Activated naive CD4-positive, alpha-beta T cell treated with Interleukin-2 at 50 U/mL for 16 hours (primary cell): Measurements from ENCODE around the gene CCZ1B.
"Not testable (repeated sequence)": the region's sequence is repeated elsewhere in the genome, so short reads cannot be mapped to it uniquely, and the experiment has no call there.

Experiments
- DNase-seq: peaks from one replicate; pipeline ENCODE4 v3.0.0-alpha.2; 2020

CCZ1B gene

GRCh38 chr7:6830026-6830425, 4.0 kb upstream of the CCZ1B start:
- not testable (repeated sequence) for DNase-seq

DNA sequence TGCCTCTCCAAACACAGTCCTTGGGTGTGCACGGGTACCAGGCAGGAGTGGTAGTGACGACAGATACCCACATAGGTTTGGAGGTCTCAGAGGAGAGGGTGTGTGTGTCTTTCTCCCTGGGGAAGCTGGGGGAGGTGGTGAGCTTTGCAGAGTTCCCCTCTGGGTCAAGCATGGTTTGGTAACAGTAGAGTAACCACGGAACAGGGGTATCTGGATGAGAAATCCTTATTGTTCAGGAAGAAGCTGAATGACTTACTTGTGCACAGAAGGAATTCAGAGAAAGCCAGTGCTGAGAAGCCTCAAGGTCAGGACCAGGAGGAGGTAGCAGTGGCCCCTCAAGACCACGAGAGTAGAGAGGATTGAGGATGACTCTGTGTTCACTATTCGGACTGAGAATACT, 3.5 kb upstream of the CCZ1B start:
- DNase-seq = not testable (repeated sequence)

DNA sequence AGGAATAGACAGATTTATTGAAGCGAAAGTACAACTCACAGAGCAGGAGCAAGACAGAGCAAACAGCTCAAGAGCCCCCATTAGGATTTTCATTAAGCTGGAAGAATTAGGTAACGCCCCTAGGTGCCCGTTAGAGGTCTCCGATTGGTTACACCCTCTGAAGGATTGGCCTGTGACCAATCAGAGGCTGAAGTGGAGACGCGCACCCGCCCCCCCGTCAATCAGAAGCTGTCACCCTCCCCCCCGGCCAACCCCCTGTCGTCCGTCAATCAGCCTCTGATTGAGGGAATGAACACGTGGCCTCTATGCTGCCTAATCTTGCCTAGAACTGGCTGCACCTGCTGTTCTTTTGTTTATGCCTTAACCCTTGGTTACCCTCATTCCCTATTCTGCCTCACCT, 1.1 kb upstream of the CCZ1B start:
- DNase-seq = not testable (repeated sequence)

DNA sequence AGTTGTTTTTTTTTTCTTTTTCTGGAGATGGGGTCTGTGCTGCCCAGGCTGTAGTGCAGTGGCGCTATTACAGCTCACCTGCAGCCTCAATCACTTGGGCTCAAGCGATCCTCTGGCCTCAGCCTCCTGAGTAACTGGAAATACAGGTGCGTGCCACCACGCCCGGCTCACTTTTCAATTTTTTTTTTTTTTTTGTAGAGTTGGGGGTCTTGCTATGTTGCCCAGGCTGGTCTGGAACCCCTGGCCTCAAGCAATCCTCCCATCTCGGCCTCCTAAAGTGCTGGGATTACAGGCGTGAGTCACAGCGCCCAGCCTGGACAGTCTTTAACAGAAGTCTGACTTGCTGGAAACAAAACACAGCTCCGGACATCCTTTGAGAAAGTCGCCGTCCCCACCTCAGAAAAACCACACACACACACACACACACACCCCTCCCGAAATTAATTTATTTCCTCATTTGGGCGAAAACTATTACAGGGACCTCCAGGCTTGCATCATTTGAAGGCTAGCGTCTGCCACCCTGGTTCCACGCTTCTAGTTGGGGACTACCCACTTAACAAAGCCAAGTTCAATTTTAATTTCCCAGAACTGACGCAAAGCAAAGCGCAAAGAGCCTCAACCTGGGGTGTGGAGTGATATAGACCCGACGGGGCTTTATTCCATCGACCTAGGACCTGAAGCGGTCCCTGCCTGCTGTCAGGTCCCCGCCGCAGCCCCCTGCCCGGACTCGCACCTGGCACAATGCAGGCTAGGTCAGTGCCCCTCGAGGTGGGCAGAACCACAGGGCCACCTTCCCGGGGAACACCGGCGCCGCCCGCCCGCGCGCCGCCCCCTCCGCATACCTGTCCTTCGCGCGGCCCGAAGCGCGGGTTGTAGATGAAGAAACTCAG, 594 bp downstream of the CCZ1B start:
- not testable (repeated sequence) for DNase-seq

DNA sequence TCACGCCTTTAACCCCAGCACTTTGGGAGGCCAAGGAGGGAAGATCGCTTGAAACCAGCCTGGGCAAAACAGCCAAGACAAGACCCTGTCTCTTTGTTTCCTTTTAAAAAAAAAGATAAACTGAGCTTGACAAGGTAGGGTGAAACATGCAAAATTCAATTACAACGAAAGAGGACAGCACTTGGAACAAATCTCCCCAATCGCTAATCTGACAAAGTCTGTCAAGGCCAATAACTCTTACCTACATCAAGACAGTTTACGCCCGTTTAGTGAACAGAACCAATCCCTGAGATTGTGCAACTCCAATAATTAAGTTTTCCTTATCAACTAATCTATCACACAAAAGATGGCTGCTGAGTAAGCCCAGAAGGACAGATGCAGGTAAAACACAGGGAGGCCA, 4.5 kb downstream of the CCZ1B start:
- DNase-seq = not testable (repeated sequence)

- DNase-seq = not testable (repeated sequence)
Observed at GRCh38 chr7:6815470-6815869, 10.6 kb downstream of the CCZ1B start.

GRCh38 chr7:6813011-6813410, 13.1 kb downstream of the CCZ1B start:
- DNase-seq = not testable (repeated sequence)

GRCh38 chr7:6807959-6808358, 18.1 kb downstream of the CCZ1B start:
- not testable (repeated sequence) for DNase-seq

- DNase-seq = not testable (repeated sequence)
Observed at GRCh38 chr7:6807393-6807918, 18.6 kb downstream of the CCZ1B start.

GRCh38 chr7:6800331-6800730, 25.7 kb downstream of the CCZ1B start:
- not testable (repeated sequence) for DNase-seq

GRCh38 chr7:6799887-6800286, 26.2 kb downstream of the CCZ1B start:
- DNase-seq = not testable (repeated sequence)

- DNase-seq = not testable (repeated sequence)
Observed at GRCh38 chr7:6798047-6798446, 28.0 kb downstream of the CCZ1B start.

DNA sequence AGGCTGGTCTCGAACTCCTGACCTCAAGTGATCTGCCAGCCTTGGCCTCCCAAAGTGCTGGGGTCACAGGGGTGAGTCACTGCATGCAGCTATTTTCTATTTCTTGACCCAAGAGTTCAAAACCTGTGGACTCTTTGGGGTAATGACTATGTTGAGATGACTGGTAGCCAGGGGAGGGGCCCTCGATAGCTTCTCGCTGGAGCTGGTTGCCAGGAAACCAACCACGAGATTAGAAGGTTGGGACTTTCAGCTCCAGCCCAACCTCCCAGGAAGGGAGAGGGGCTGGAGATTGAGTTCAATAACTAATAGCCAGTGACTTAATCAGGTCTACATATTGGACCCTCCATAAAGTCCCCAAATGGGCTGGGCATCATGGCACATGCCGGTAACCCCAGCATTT, 28.9 kb downstream of the CCZ1B start:
- DNase-seq = not testable (repeated sequence)

DNA sequence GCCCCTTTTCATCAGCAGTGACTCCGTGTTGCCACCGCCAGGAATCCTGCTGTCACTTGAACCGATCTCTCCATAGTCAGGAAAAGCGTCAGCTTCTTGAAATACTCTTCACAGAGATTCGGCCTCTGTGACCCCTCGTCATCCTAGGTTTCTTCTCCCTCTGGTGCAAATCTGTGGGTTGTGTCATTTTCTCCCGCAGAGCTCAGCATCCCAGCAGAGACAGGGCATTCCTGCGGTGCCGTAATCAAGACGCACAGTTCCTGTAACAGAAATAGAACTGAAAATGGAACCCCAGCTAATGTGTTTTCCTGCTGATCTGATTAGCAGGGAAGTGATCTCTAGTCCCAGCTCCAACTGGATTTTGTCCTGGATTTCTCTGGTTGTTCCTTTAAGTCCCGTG, 31.8 kb downstream of the CCZ1B start:
- not testable (repeated sequence) for DNase-seq

- DNase-seq = not testable (repeated sequence)
Observed at GRCh38 chr7:6792113-6792872, 33.8 kb downstream of the CCZ1B start.

- DNase-seq = not testable (repeated sequence)
Observed at GRCh38 chr7:6789353-6789752, 36.7 kb downstream of the CCZ1B start.

DNA sequence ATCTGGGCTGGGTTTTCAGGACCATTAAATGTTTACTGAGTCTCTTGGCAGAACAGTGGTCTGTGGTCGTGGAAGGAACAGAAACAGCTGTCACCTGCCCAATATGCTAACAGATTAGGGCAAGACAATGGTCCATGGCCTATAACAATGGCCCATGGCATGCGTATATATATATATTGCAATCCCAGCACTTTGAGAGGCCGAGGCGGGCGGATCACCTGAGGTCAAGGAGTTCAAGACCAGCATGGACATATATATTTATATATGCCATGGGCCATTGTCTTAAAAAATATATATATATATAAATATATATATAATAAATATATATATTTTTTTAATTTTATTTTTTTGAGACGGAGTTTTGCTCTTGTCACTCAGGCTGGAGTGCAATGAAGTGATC, 44.5 kb downstream of the CCZ1B start:
- DNase-seq = not testable (repeated sequence)

DNA sequence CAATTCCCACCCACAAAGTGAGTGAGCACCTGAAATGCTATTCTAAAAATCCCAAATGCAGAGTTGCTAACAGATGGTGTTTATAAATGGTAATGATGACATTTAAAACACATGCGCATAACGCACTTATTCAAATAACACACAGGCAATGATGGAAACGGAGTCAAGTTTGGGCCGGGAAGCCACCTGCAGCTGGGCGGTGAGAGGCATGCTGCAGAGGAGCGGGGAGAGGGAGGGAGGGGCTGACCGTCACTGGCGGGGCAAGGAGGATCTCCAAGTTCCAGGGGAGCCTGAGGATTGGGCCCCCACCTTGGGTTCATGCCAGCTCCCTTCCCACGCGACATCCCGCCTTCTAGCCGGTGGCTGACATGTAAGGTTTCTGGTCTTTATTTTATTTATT, 64.9 kb downstream of the CCZ1B start:
- not testable (repeated sequence) for DNase-seq

GRCh38 chr7:6753964-6754363, 72.1 kb downstream of the CCZ1B start, which contains the start of gene RSPH10B2:
Gene RSPH10B2 (plus strand): TSS chr7:6754103. CDS start chr7:6757678, 3,575 bp downstream.
- not testable (repeated sequence) for DNase-seq

- DNase-seq = not testable (repeated sequence)
Observed at GRCh38 chr7:6750173-6750572, 75.9 kb downstream of the CCZ1B start.

- not testable (repeated sequence) for DNase-seq
Observed at GRCh38 chr7:6749335-6749734, 76.7 kb downstream of the CCZ1B start.
